SU-DHL-6 (cell line): ENCODE results near the gene TMEM203.
"Not testable (repeated sequence)": the region's sequence is repeated elsewhere in the genome, so short reads cannot be mapped to it uniquely, and the experiment has no call there.

Experiments
- H2AFZ ChIP-seq: fragments of 200-600 bp; sonication (generic); 2 replicates; pipeline ENCODE4 v1.6.1; 2014; ENCODE audit warnings: low read depth, mild to moderate bottlenecking, moderate library complexity, mixed read lengths, antibody characterized with exemption, low read length; ENCODE audit not compliant: severe bottlenecking
- H3F3A ChIP-seq: fragments of 200-600 bp; shearing (Covaris generic); 2 replicates; pipeline ENCODE4 v1.6.0; 2016; ENCODE audit warnings: antibody characterized with exemption, mild to moderate bottlenecking; ENCODE audit not compliant: insufficient read depth
- H3K27ac ChIP-seq: fragments of 200-600 bp; sonication (generic); 2 replicates; pipeline ENCODE4 v1.5.1; 2016; ENCODE audit warnings: low read depth, mild to moderate bottlenecking, low read length, moderate library complexity, mixed read lengths
- H3K27me3 ChIP-seq: fragments of 200-600 bp; sonication (generic), shearing (Covaris generic); 2 replicates; pipeline ENCODE4 v1.6.0; 2014; ENCODE audit warnings: mild to moderate bottlenecking, low read length
- H3K36me3 ChIP-seq: fragments of 200-600 bp; sonication (generic); 2 replicates; pipeline ENCODE4 v1.6.1; 2014; ENCODE audit warnings: mild to moderate bottlenecking, low read length, mixed read lengths
- H3K4me2 ChIP-seq: fragments of 300-600, 200-600 bp; shearing (Covaris generic), sonication (generic); 2 replicates; pipeline ENCODE4 v1.6.0; 2014; ENCODE audit warnings: low read length, low read depth, mild to moderate bottlenecking; ENCODE audit not compliant: poor library complexity, severe bottlenecking
- H3K4me3 ChIP-seq: fragments of 200-600 bp; sonication (generic); 2 replicates; pipeline ENCODE4 v1.5.1; 2014; ENCODE audit warnings: antibody characterized with exemption, low read length, mild to moderate bottlenecking, mixed read lengths; ENCODE audit not compliant: insufficient read depth, poor library complexity, severe bottlenecking
- H3K79me2 ChIP-seq: fragments of 200-600 bp; sonication (generic); 2 replicates; pipeline ENCODE4 v1.6.1; 2014; ENCODE audit warnings: mild to moderate bottlenecking, low read length, moderate library complexity; ENCODE audit not compliant: insufficient read depth
- H3K9ac ChIP-seq: fragments of 200-600 bp; sonication (generic); 2 replicates; pipeline ENCODE4 v1.7.0; 2014; ENCODE audit warnings: mild to moderate bottlenecking, low read length
- H3K9me2 ChIP-seq: fragments of 200-600 bp; sonication (generic); replicated peaks from 2 replicates; pipeline ENCODE4 v1.6.1; 2014; ENCODE audit warnings: low read length; ENCODE audit not compliant: insufficient read depth
- H3K9me3 ChIP-seq: fragments of 200-600 bp; sonication (generic); 2 replicates; pipeline ENCODE4 v1.6.1; 2014; ENCODE audit warnings: low read length, mixed read lengths; ENCODE audit not compliant: insufficient read depth
- H4K20me1 ChIP-seq: fragments of 200-600 bp; sonication (generic); 2 replicates; pipeline ENCODE4 v1.6.1; 2014; ENCODE audit warnings: low read depth, mild to moderate bottlenecking, antibody characterized with exemption, low read length, moderate library complexity, mixed read lengths
- CTCF ChIP-seq: fragments of 200-600 bp; sonication (generic); IDR thresholded peaks from one replicate; pipeline ENCODE4 v1.5.1; 2017; ENCODE audit warnings: antibody characterized with exemption, mild to moderate bottlenecking, low read length, moderate library complexity; ENCODE audit not compliant: insufficient read depth, poor library complexity, severe bottlenecking
- EZH2phosphoT487 ChIP-seq: fragments of 200-600 bp; sonication (generic), shearing (Covaris generic); conservative IDR thresholded peaks from 2 replicates; pipeline ENCODE4 v1.6.1; 2018; ENCODE audit warnings: mild to moderate bottlenecking, antibody characterized with exemption, low read length, moderate library complexity, mixed read lengths

Gene TMEM203

DNA sequence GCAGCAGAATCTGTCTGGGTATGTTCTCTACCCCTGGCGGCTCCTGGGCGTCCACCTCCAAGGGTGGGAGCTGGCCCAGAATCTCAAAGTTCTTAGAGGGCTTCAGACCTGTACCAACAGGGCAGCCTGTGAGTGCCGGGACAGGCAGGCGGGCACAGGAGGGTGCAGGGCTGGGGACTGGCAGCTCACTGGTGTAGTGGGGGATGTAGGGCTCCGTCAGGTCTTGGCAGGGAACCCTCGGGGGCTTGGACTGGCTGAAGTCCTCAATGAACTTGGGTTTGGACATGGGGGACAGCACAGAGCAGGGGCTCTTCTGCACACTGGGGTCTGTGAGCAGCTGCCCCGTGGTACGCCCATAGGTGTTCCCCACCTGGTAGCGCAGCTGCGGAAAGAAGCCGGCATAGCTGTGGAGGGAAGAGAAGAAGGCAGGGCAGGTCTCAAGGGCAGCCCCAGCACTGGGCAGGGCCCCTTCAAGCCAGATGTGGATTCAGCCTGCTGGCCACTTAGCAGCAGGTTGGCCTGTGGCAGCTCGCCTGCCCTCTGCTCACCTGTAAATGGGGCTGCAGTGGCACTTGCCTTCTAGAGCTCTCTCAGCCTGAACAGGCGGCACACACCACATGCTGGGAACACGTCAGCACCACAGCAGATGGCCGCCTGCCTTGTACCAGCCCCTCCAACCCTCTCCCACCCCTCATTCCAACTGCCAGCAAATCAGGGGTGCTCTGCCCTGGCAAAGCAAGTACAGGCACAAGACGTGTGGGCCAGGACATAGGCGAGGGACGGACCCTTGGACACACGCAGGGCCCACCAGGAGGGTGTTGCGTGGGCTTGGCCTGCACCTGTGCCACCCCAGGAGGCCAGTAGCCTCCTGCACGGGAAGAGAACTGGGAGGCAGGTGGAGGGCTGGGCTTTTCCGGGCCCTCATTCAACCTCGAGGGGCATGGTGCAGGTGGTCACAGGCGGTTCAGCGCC is 40.3 kb upstream of the TMEM203 start:
- Histone ChIP-seq H3K27me3 (no peaks in the 10 kb centered on the region), H3K4me2 (no peak overlapping the region), H3F3A (peaks cover 7% of the 10 kb centered on the region; the same call in 1 of the 2 replicates), H3K9me3 (no peaks in the 10 kb centered on the region), H3K4me3 (no peak overlapping the region), H4K20me1 (peaks cover 9% of the 10 kb centered on the region; the same call in 1 of the 2 replicates), H2AFZ (no peak overlapping the region), H3K9ac (no peak overlapping the region), H3K9me2 (no peaks in the 10 kb centered on the region), H3K79me2 (peaks cover 15% of the 10 kb centered on the region), H3K27ac (no peak overlapping the region), H3K36me3 (peaks cover 8% of the 10 kb centered on the region; the same call in 1 of the 2 replicates)
- TF ChIP-seq CTCF, result no peak
- TF ChIP-seq EZH2phosphoT487, result no peak

GRCh38 chr9:137244486-137245449 is 39.3 kb upstream of the TMEM203 start:
- no peaks in the 10 kb centered on the region for H3K9me2 ChIP-seq
- H3K36me3 ChIP-seq, result peaks cover 8% of the 10 kb centered on the region; the same call in 1 of the 2 replicates
- H4K20me1 ChIP-seq, result peaks cover 9% of the 10 kb centered on the region; the same call in 1 of the 2 replicates
- no peaks in the 10 kb centered on the region for H3K27me3 ChIP-seq
- H3F3A ChIP-seq, result peaks cover 7% of the 10 kb centered on the region; the same call in 1 of the 2 replicates
- no peak overlapping the region for H3K27ac ChIP-seq
- H3K9ac ChIP-seq, result no peak overlapping the region
- no peak overlapping the region for H2AFZ ChIP-seq
- H3K79me2 ChIP-seq, result peaks cover 15% of the 10 kb centered on the region
- no peaks in the 10 kb centered on the region for H3K9me3 ChIP-seq
- TF ChIP-seq CTCF (no peak), EZH2phosphoT487 (no peak)
- H3K4me2 ChIP-seq, result no peak overlapping the region
- H3K4me3 ChIP-seq, result no peak overlapping the region

GRCh38 chr9:137243626-137244485 is 38.4 kb upstream of the TMEM203 start:
- H3K79me2 ChIP-seq, result peaks cover 15% of the 10 kb centered on the region
- peaks cover 9% of the 10 kb centered on the region; the same call in 1 of the 2 replicates for H4K20me1 ChIP-seq
- no peak for TF ChIP-seq CTCF
- no peak for TF ChIP-seq EZH2phosphoT487
- no peak overlapping the region for H3K4me2 ChIP-seq
- H3K36me3 ChIP-seq, result peaks cover 8% of the 10 kb centered on the region; the same call in 1 of the 2 replicates
- H3K9me2 ChIP-seq, result no peaks in the 10 kb centered on the region
- peaks cover 7% of the 10 kb centered on the region; the same call in 1 of the 2 replicates for H3F3A ChIP-seq
- no peaks in the 10 kb centered on the region for H3K9me3 ChIP-seq
- H2AFZ ChIP-seq, result no peak overlapping the region
- H3K27me3 ChIP-seq, result no peaks in the 10 kb centered on the region
- no peak overlapping the region for H3K9ac ChIP-seq
- no peak overlapping the region for H3K27ac ChIP-seq
- no peak overlapping the region for H3K4me3 ChIP-seq

DNA sequence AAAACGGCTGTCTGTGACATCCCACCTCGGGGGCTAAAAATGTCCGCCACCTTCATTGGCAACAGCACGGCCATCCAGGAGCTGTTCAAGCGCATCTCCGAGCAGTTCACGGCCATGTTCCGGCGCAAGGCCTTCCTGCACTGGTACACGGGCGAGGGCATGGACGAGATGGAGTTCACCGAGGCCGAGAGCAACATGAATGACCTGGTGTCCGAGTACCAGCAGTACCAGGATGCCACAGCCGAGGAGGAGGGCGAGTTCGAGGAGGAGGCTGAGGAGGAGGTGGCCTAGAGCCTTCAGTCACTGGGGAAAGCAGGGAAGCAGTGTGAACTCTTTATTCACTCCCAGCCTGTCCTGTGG is 37.8 kb upstream of the TMEM203 start:
- not testable (repeated sequence) for H2AFZ ChIP-seq, H3K4me2 ChIP-seq, H3K36me3 ChIP-seq, H3F3A ChIP-seq, H4K20me1 ChIP-seq, H3K9ac ChIP-seq, H3K9me2 ChIP-seq, H3K27ac ChIP-seq, H3K27me3 ChIP-seq, H3K9me3 ChIP-seq, H3K4me3 ChIP-seq
- peaks cover 15% of the 10 kb centered on the region for H3K79me2 ChIP-seq
